HG02870 (cell line): Measurements from ENCODE around the gene SMIM41.

Source experiments
- ATAC-seq: cut with Tn5 transposase; IDR thresholded peaks from one replicate; pipeline ENCODE4 v1.9.1; 2021; ENCODE audit warnings: mild to moderate bottlenecking, moderate library complexity; ENCODE audit not compliant: unreplicated experiment

Gene SMIM41

DNA sequence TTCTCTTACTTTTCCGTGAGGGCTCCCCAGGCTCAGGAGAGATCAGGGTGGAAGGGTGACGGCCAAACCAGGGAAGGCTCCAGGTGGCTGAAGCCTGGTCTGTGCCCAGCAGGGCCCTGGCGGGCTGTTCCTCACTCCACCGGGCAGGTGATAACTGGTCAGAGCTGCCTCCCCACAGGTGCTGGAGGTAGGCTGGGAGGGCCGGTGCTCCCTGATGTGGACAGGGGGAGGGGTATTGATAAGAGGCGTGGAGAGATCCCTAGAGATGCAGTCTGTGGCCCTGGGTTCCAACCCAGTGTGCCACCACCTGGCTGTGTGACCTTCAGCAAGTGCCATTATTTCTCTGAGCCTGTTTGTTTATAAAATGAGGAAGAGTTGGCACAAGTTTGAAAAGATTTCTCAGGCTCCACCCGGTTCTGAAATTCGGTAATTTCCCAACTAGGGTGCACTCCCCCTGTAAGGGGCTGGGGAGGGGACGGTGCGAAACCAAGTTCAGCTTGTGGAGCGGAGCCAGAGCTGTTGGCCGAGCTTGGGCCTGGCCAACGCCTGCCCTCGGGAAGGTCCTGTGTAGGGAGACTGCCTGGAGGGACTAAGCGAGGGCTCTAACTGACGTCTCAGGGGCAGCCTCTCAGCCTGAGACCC is 29.3 kb upstream of the SMIM41 start:
- ATAC-seq, result no peak

GRCh38 chr12:52050758-52051541 is 28.6 kb upstream of the SMIM41 start, which contains the start of gene NR4A1:
Gene NR4A1 (plus strand): TSS chr12:52051442. CDS start chr12:52054329, 2,887 bp downstream.
- ATAC-seq, result peak; percentile 73

- ATAC-seq, result no peak
Measured at GRCh38 chr12:52052468-52053186, 26.9 kb upstream of the SMIM41 start.

- ATAC-seq, result no peak
Measured at GRCh38 chr12:52053536-52054209, 25.8 kb upstream of the SMIM41 start.

DNA sequence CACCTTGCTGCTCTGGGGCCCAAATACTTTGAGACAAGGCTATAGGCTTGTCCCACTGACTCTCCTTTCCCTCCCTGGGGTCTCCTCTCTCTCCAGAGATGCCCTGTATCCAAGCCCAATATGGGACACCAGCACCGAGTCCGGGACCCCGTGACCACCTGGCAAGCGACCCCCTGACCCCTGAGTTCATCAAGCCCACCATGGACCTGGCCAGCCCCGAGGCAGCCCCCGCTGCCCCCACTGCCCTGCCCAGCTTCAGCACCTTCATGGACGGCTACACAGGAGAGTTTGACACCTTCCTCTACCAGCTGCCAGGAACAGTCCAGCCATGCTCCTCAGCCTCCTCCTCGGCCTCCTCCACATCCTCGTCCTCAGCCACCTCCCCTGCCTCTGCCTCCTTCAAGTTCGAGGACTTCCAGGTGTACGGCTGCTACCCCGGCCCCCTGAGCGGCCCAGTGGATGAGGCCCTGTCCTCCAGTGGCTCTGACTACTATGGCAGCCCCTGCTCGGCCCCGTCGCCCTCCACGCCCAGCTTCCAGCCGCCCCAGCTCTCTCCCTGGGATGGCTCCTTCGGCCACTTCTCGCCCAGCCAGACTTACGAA is 25.2 kb upstream of the SMIM41 start:
- ATAC-seq, result no peak

- ATAC-seq, result no peak
Measured at GRCh38 chr12:52054833-52055730, 24.4 kb upstream of the SMIM41 start.

GRCh38 chr12:52055731-52056711 is 23.5 kb upstream of the SMIM41 start:
- no peak for ATAC-seq

- no peak for ATAC-seq
Measured at GRCh38 chr12:52056801-52057637, 22.5 kb upstream of the SMIM41 start.

- ATAC-seq, result no peak
Measured at GRCh38 chr12:52057638-52058576, 21.6 kb upstream of the SMIM41 start.

GRCh38 chr12:52058631-52059361 is 20.7 kb upstream of the SMIM41 start:
- no peak for ATAC-seq

DNA sequence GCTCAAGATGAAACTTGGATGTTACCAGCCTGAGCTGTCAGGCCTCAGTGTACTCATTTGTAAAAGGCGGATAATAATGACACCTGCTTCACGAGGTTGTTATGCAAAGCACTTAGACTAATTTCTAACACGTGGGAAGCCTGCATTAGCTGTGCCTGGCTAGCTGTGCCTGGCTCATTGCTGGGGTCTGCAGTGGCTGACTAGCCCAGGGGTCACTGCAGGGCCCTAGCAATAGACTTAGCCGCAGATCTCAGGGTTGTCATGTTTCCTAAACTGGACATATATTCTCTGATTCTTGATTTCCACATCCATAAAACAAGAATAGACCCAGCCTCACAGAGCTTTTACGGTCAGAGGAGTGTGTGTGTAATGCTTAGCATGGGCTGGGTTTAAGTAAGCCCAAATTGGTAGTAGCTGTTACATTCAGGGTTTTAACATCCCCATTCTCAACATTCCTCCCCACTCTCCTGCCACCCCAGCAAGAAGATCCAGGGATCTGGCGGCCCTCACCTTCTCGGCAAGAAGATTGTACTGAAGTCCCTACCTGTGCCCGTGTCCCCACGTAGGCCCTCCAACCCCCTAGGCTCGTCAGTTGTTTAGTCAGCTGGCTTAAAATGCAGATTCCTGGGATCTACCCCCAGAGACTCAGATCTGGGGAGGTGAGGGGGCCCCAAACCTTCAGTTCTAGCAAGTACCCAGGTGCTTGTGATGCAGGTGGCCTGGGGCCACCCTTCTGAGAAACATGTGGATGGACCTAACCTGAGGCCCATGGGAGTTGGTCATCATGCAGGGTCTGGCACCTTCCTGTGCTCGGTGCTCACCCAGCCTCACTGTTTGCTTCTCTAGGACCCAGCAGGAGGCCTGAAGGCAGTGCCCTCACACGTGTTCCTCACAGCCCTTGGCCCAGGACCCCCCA is 19.7 kb upstream of the SMIM41 start:
- no peak for ATAC-seq

- ATAC-seq, result no peak
Measured at GRCh38 chr12:52060498-52061177, 18.9 kb upstream of the SMIM41 start.

- no peak for ATAC-seq
Measured at GRCh38 chr12:52061470-52062166, 17.9 kb upstream of the SMIM41 start.
